Nephron progenitor cell (in vitro differentiated cells): ENCODE results near the gene SMAGP.
"Not testable (repeated sequence)": the region's sequence is repeated elsewhere in the genome, so short reads cannot be mapped to it uniquely, and the experiment has no call there.

ENCODE experiments used
- DNase-seq: peaks from one replicate; pipeline ENCODE4 v3.0.0; 2021
- H3K27ac Mint-ChIP-seq: 2 replicates; pipeline ENCODE4 v1.8.0; 2021; ENCODE audit warnings: mild to moderate bottlenecking, moderate library complexity, mixed read lengths
- H3K27me3 Mint-ChIP-seq: 2 replicates; pipeline ENCODE4 v1.8.0; 2021; ENCODE audit warnings: mild to moderate bottlenecking, low read depth, mixed read lengths; ENCODE audit not compliant: poor library complexity
- H3K36me3 Mint-ChIP-seq: 2 replicates; pipeline ENCODE4 v1.8.0; 2021; ENCODE audit warnings: low read depth, mixed read lengths
- H3K4me1 Mint-ChIP-seq: 2 replicates; pipeline ENCODE4 v1.8.0; 2021; ENCODE audit warnings: mixed read lengths
- H3K4me3 Mint-ChIP-seq: 2 replicates; pipeline ENCODE4 v1.8.0; 2021; ENCODE audit warnings: mild to moderate bottlenecking, moderate library complexity, mixed read lengths
- H3K9me3 Mint-ChIP-seq: 2 replicates; pipeline ENCODE4 v1.8.0; 2021; ENCODE audit warnings: mild to moderate bottlenecking, moderate library complexity, mixed read lengths
- TF ChIP-seq, protein P1 (sequence below): fragments of 200-600 bp; sonication (generic); IDR thresholded peaks from 2 replicates; pipeline ENCODE4 v1.5.0; 2021; ENCODE audit warnings: antibody characterized with exemption

SMAGP gene

DNA sequence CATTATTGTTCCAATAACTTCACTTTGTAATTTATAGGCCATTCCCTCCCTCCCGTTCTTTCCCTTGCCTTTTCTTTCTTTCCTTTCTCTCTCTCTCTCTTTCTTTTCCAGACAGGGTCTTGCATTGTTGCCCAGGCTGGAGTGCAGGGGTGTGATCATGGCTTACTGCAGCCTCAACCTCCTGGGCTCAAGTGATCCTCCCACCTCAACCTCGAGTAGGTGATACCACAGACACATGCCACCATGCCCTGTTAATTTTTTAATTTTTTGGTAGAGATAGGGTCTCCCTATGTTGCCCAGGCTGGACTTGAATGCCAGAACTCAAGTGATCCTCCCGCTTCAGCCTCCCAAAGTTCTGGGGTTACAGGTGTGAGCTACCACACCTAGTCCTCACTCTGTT, 45.6 kb downstream of the SMAGP start:
- H3K27me3 Mint-ChIP-seq: peaks cover 6% of the 10 kb centered on the region
- H3K4me3 Mint-ChIP-seq: no peak overlapping the region
- no peak overlapping the region for H3K27ac Mint-ChIP-seq
- H3K4me1 Mint-ChIP-seq: peaks cover 5% of the 10 kb centered on the region
- no peaks in the 10 kb centered on the region for H3K9me3 Mint-ChIP-seq
- TF ChIP-seq, protein P1, sequence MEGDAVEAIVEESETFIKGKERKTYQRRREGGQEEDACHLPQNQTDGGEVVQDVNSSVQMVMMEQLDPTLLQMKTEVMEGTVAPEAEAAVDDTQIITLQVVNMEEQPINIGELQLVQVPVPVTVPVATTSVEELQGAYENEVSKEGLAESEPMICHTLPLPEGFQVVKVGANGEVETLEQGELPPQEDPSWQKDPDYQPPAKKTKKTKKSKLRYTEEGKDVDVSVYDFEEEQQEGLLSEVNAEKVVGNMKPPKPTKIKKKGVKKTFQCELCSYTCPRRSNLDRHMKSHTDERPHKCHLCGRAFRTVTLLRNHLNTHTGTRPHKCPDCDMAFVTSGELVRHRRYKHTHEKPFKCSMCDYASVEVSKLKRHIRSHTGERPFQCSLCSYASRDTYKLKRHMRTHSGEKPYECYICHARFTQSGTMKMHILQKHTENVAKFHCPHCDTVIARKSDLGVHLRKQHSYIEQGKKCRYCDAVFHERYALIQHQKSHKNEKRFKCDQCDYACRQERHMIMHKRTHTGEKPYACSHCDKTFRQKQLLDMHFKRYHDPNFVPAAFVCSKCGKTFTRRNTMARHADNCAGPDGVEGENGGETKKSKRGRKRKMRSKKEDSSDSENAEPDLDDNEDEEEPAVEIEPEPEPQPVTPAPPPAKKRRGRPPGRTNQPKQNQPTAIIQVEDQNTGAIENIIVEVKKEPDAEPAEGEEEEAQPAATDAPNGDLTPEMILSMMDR: no peak
- DNase-seq: no peak
- no peaks in the 10 kb centered on the region for H3K36me3 Mint-ChIP-seq

DNA sequence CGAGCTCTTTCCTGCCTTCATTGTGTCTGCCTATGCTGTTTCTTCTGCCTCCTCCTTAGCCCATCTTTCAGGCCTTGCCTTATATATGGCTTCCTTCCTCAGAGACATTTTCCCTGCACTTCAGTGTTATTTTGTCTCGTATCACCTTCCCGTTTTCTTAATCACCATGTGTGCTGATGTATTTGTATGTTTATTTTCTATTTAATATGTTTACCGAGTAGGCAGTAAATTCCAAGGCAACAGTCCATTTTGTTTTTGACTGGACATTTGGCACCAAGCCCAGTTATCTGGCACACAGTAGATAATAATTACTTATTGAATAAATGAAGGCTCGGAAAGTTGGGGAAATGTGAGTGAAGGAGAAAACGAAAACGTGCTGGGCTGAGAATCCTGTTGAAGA, 47.8 kb downstream of the SMAGP start:
- TF ChIP-seq, protein P1: no peak
- peaks cover 5% of the 10 kb centered on the region for H3K27me3 Mint-ChIP-seq
- H3K9me3 Mint-ChIP-seq: no peaks in the 10 kb centered on the region
- H3K27ac Mint-ChIP-seq: peak overlapping the region; percentile 59
- no peaks in the 10 kb centered on the region for H3K36me3 Mint-ChIP-seq
- H3K4me1 Mint-ChIP-seq: peaks cover 19% of the 10 kb centered on the region
- no peak for DNase-seq
- no peak overlapping the region for H3K4me3 Mint-ChIP-seq

DNA sequence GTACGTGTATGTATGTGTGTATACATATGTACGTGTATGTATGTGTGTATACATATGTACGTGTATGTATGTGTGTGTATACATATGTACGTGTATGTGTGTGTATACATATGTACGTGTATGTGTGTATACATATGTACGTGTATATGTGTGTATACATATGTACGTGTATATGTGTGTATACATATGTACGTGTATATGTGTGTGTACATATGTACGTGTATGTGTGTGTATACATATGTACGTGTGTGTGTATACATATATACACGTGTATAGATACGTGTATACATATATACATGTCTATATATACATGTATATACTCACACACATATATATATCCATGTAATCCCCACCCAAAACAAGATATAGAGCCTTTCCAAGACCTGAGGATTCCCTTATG, 50.4 kb downstream of the SMAGP start:
- not testable (repeated sequence) for H3K4me3 Mint-ChIP-seq, H3K27me3 Mint-ChIP-seq, H3K27ac Mint-ChIP-seq, H3K36me3 Mint-ChIP-seq, DNase-seq, H3K9me3 Mint-ChIP-seq
- peaks cover 14% of the 10 kb centered on the region for H3K4me1 Mint-ChIP-seq

DNA sequence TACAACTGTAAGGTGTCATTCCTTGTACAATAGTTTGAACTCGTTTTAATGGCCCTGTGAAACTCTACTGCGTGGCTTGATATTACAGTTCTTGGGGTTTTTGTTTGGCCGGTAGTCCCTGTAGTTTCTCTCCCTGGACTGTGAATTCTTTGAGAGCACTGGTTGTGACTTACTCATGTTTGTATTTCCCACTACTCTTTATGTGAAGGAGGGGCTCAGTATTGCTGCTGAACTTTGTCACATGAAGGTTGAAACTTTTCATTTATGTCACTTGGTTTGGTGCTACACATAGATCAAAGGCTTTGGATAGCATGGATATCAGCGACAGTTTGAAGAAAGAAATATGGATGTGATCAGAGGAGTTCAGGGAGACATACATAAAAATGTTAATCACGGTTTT, 50.9 kb downstream of the SMAGP start:
- no peaks in the 10 kb centered on the region for H3K9me3 Mint-ChIP-seq
- no peaks in the 10 kb centered on the region for H3K36me3 Mint-ChIP-seq
- H3K27ac Mint-ChIP-seq: no peak overlapping the region
- TF ChIP-seq, protein P1: no peak
- peaks cover 11% of the 10 kb centered on the region for H3K27me3 Mint-ChIP-seq
- H3K4me3 Mint-ChIP-seq: peak overlapping the region; percentile 34
- peaks cover 14% of the 10 kb centered on the region for H3K4me1 Mint-ChIP-seq
- no peak for DNase-seq

DNA sequence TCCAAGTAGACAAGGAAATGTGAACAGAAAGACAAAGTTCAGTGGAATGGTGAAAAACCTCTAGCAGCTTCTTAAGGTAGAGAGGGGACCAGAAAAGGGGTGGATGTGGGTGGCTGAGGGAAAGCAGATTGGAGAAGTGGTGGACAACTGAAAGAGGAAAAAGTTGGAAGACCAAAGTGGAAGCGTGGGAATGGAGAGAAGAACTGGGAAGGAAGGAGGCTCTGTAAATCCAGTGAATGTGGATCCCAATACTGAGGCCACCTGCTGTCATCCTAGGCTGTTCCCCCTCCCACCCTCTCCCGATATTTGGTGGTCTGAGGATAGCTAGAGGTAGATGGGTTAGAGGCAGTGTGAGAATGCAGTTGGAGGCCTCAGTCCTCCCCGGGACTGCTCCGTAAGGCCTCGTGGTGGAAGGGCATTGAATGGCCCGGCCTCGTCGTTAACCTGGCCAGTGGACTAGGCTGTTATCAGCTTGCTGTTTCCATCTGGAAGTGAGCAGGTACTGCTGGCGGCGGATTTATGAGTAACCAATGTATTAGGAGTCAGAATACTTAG, 51.5 kb downstream of the SMAGP start:
- no peak for DNase-seq
- H3K27me3 Mint-ChIP-seq: peaks cover 14% of the 10 kb centered on the region

DNA sequence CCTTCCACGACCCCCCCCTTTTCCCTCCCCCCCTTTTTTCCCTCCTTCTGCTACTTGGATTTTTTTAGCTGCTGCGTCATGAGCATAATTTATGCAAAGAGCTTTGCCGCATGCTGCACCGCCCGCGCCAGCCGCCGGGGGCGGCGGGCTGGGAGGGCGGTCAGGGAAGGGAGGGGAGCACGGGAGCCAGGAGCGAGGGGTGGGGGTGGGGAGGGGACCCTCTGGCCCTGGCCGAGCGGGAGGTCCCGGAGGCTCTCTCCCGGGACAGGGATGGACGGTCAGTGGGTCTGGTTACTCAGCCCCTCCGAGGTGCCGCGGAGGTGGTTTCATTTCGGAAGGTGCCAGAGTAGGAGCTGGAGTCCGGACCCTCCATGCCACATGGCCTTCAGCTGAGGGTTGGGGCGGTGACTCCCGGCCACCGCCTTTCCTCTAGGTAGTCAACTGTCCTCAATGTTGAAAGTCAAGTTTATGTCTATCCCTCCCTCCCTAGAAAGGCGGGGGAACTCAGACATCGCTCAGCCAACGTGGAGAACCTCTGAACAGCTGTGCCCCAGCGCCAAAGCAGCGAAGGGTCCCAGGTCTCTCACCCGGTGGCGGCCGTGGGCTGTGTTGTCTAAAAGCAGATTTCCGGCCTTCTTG, 52.1 kb downstream of the SMAGP start, which contains the start of gene POU6F1:
POU6F1 (minus strand) TSS at position 95 of the 639 bp plus-strand sequence. CDS start 11,226 bp downstream, outside the sequence.
- H3K27me3 Mint-ChIP-seq: peaks cover 14% of the 10 kb centered on the region
- no peaks in the 10 kb centered on the region for H3K36me3 Mint-ChIP-seq
- DNase-seq: peak; percentile 69
- H3K4me3 Mint-ChIP-seq: peak within 1 kb of the TSS; percentile 82
- H3K27ac Mint-ChIP-seq: no peak within 1 kb of the TSS
- H3K4me1 Mint-ChIP-seq: peaks cover 14% of the 10 kb centered on the region
- TF ChIP-seq, protein P1: peak; percentile 59
- no peaks in the 10 kb centered on the region for H3K9me3 Mint-ChIP-seq

More for the DNA sequence above, 51.5 kb downstream of the SMAGP start:
- Mint-ChIP-seq H3K36me3 (no peaks in the 10 kb centered on the region), H3K27ac (no peak overlapping the region), H3K4me3 (peak overlapping the region; percentile 82), H3K9me3 (no peaks in the 10 kb centered on the region), H3K4me1 (peaks cover 14% of the 10 kb centered on the region)
- TF ChIP-seq, protein P1: no peak
